Embryonic facial prominence (tissue), 1 donor: ENCODE measurements around the gene NXPE3.

Experiments used
- DNase-seq: peaks from one replicate; pipeline ENCODE4 v3.0.0-alpha.2; 2016; ENCODE audit errors: extremely low spot score

NXPE3 gene

DNA sequence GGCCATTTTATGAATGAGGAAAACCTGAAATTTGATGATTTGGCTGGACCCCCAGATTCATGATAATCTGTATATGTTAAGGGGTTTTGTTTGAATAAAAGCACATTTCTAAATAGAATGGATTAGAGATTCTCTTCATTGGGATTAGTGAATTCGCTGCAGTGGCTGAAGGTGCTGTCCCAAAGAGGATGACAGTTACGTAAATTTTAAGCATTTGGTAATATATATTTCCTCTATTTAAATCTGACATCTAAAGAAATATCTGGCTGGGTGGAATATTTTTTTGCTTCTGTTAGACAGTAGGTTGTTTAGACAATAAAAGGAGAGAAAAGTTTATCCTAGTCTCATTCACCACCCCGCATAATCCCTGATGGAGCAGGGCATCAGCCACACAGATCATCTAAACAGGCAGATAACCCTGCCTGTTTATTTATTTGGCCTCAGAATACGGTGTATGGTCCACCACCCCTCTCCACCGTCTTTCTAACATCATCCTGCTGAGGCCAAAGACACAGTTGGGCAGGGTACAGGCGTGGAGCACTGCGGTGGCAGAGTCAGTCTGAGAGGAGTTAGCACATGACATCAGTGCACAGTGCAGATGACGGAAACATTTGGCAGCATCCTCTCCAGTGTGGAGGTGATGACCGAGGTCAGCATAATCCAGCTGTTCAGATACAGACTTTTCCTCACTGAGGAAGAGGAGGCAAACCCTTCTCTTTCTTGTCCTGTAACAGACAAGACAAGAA, 49.9 kb downstream of the NXPE3 start:
- no peak for DNase-seq

DNA sequence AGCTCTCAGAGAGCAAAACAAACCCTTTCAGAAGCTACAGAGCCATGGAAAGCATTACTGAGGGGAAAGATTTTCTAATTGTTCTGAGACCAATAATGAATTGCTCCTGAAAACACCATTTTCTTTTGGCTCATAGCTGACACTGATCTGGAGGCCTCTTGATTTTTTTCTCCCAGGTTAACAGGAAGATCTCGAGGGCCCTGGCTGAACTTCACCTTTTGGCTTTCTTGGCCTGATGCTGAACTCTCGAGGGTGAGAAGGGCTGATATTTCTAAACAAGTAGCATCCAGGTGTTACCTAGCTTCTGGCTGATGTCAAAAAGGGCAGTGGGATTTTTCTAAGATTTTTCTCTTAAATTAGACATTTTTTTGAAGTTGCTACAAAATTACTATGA, 50.4 kb downstream of the NXPE3 start:
- no peak for DNase-seq

GRCh38 chr3:101829874-101830273, 50.9 kb downstream of the NXPE3 start:
- DNase-seq: no peak

DNA sequence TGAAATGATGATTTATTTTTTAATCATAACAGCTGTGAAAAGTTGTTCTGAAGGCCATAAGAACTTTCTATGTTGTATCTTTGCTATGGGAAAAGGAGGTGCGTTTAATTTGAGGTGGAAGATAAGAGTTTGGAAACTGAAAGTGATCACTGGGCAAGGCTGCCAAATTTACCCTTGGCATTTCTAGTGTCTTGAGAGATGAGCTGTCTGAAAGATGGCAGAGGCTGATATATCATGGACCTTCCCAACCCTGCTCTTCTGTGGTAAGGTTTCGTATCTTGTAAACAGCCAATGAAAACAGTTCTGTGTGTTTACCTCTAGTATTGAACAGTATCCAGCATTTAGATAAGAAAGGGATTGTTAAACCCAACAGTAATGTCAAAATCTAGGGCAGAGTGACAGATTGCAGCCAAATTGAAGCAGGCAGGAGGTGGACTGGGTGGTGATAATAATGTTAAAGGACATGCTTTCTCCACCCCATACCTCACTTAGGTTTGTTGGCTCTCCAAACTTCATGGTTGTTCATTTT, 54.5 kb downstream of the NXPE3 start:
- DNase-seq: no peak

GRCh38 chr3:101835676-101836075, 56.7 kb downstream of the NXPE3 start:
- DNase-seq: no peak

DNA sequence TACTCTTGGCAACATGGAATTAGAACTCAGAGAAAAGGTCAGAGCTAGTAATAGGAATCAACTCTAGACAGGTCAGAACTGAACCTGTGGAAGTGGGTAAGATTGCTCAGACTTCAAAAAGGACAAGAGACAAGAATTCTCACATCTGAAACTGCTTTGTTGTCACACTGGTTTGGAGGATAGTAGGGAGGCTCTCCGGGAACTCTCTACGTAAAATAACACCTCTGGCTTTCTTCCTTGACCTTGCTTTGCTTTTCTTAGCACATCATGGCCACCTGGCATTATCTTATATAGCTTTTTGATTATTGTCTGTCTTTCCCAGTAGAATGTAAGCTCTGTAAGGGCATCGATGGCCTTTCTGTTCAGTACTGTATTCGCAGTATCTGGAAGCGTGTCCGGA, 57.1 kb downstream of the NXPE3 start:
- no peak for DNase-seq

- DNase-seq: no peak
Observed at GRCh38 chr3:101836652-101837598, 57.9 kb downstream of the NXPE3 start.

GRCh38 chr3:101838691-101839090, 59.7 kb downstream of the NXPE3 start:
- DNase-seq: no peak

DNA sequence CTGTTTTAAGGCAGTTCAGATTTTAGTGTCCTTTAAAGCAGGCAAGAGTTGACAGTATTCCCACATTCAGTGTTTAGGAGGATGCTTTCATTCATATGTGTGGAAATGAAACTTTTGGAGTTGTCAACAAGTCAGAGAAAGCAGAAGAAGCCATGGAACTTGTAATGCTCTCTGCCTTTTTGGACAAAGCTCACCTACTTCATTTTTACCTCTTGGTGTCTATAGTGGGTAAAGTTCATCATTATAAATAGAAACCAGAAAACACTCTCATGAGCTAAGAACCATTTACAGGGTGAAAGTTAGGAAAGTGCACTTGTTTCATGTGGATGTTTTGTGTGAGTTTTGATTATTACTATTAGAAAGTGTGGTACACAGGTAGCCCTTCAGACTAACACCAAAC, 61.1 kb downstream of the NXPE3 start:
- DNase-seq: no peak

DNA sequence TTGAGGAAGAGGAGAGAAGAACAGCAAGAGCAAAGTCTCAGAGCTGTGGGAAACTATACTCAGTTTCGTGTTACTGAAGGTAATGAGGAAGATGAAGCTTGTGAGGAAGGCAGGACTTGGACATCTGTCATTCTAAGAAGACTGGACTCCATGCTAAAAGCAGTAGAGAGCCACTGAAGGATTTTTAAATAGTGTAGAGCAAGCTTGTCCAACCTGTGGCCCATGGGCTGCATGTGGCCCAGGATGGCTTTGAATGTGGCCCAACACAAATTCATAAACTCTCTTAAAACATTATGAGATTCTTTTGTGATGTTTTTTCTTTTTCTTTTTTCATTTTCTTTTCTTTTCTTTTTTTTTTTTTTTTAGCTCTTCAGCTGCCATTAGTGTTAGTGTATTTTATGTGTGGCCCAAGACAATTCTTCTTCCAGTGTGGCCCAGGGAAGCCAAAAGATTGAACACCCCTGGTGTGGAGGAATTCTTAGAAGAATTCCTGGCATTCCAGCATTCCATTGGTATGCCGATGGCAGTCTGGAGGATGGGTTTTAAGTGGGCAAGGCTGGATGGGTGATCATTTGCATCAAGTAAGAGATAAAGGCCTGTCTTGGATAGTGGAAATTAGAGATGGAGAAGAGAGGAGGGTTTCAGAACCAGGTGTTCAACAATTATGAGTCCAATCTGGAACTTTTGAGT, 63.4 kb downstream of the NXPE3 start:
- no peak for DNase-seq

- no peak for DNase-seq
Observed at GRCh38 chr3:101842935-101843330, 63.9 kb downstream of the NXPE3 start.

GRCh38 chr3:101845425-101845824, 66.4 kb downstream of the NXPE3 start:
- no peak for DNase-seq

GRCh38 chr3:101846709-101847108, 67.7 kb downstream of the NXPE3 start:
- no peak for DNase-seq

GRCh38 chr3:101847328-101847727, 68.3 kb downstream of the NXPE3 start:
- DNase-seq: no peak

- DNase-seq: no peak
Observed at GRCh38 chr3:101848326-101848725, 69.3 kb downstream of the NXPE3 start.

GRCh38 chr3:101848754-101849713, 70.0 kb downstream of the NXPE3 start, which contains the start of gene NFKBIZ:
Gene NFKBIZ (plus strand): TSS chr3:101849514. CDS start chr3:101849629, 115 bp downstream.
- peak; percentile 67 for DNase-seq

DNA sequence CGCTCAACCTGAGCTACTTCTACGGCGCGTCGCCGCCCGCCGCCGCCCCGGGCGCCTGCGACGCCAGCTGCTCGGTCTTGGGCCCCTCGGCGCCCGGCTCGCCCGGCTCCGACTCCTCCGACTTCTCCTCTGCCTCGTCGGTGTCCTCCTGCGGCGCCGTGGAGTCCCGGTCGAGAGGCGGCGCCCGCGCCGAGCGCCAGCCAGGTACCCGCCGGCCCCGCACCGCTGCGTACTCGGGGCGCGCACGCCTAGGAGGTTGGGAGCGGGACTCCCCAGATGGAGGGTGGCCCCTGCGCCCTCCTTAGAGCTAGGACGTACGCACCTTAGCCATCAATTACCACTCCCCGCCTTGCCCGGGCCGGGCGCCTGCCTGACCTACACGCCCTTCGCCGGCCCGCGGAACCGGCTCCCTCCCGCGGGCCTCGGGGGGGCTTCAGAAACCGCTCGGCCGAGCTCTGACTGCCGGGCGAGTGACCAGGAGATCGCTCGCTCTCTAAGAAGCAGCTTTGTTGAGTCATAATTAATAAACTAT, 70.8 kb downstream of the NXPE3 start:
- no peak for DNase-seq

GRCh38 chr3:101850246-101851051, 71.4 kb downstream of the NXPE3 start:
- DNase-seq: no peak

GRCh38 chr3:101851072-101851770, 72.2 kb downstream of the NXPE3 start:
- no peak for DNase-seq
